Activated CD8-positive, alpha-beta memory T cell treated with anti-CD3 and anti-CD28 coated beads for 4 hours (primary cell): ENCODE results near the gene TRIM17.

Experiments used
- DNase-seq, 2 donors: peaks; one replicate each; pipeline ENCODE4 v3.0.0-alpha.2; 2020; ENCODE audit warnings: low read depth in 2 of 2

Gene TRIM17, protein sequence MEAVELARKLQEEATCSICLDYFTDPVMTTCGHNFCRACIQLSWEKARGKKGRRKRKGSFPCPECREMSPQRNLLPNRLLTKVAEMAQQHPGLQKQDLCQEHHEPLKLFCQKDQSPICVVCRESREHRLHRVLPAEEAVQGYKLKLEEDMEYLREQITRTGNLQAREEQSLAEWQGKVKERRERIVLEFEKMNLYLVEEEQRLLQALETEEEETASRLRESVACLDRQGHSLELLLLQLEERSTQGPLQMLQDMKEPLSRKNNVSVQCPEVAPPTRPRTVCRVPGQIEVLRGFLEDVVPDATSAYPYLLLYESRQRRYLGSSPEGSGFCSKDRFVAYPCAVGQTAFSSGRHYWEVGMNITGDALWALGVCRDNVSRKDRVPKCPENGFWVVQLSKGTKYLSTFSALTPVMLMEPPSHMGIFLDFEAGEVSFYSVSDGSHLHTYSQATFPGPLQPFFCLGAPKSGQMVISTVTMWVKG

DNA sequence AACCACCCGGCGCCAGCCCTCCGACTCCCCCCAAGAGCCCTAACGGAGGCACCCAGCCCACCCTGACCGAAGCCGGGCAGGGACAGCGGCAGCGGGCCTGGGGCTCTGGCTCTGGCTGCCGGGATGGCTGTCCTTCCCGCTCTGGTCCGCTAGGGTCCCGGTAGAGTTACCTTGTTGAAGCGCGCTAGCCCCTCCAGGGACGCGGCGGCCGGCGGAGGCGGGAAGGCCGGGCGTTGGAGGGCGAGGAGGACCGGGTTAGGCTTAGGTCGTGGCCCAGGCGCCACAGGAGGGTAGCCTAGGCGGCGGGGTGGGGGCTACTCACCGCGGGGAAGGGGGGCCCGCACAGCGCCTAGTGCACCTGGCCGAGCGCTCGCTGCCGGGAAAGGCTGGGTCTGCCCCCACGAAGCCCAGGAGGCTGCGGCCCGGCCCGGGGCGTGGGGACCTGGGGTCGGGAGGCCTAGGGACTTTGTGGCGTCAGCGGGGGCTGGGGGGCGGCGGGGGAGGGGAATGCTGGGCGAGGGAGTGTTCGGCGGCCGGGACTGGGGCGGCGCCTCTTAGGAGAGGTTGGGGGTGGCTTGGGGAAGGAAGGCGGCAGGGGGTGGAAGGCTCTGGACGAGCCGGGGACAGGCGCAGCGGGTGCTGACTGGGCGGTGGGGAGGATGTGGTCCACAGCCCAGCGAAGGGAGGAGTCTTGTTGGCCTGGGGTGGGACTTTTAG, at the start of gene TRIM17:
TSS of gene TRIM17 (minus strand) at position 645 of the 717 bp plus-strand sequence. CDS start 1,789 bp downstream, outside the sequence.
- DNase-seq: no peak

DNA sequence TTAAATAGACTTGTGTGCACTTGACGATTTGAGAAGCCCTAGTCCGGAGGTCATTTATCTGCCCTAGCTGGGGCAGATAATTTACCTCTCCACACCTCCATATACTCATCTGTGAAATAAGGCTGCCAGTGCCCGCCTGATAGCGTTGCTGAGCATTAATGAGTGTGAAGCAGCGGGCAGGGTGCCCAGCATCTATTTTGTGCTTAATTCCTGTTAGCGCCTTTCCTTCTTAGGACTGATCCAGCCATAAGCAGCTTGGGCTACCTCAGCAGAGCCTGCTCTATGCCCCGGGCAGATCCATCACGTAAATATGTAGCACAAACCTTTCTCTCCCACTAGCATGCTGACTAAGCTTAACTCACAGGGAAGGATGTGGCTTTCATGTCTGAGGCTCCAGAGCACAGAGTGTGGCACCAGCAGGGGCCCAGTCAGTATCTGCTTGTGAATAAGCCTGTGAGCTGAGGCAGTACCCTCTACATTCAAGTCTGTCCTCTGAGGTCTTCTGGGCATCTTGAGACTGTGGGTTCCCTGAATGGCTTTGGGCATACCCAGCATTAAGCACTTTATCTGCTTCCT, 49.0 kb upstream of the TRIM17 start:
- no peak for DNase-seq

DNA sequence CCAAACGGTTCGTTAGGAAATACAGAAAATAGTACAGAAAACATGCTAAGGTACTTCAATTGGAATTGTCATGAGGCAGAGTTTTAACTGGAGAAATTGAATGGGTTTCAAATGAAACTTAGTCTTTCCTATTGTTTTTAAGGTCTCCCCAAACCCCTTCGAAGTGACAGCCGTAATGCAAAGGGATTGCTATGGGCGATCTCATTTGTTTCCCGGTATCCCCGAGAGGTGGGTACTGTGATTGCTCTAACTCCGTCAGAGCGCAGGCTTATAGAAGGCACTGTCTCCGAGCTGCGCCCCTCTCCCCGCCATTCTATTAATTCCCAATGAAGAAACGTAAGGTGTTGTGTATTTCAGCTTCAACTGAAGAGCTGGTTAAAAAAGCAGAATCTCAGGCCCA, 48.5 kb upstream of the TRIM17 start:
- DNase-seq: no peak

DNA sequence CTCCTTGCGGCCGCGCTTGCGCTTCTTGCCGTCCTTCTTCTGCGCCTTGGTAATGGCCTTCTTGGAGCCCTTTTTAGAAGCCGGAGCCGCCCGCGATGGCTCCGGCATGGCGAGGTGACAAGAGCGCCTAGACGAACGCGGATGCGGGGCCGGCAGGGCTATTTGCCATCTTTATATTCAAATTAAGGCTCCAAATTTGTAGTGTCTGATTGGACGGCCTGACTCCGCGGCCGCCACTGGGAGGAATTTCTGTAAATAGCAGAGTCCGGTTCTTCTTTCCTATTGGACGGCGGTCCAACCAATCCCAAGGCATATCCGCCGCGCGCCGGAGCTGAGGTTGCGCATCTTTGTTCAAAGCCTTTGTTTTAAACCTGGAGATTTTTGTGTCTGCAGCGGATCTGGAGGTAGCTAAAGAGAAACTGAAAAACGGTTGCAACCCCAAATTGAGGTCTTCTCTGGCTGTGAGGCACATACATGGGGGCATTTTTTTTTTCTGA, 47.9 kb upstream of the TRIM17 start:
- peak; percentile 69 to 73 for DNase-seq

DNA sequence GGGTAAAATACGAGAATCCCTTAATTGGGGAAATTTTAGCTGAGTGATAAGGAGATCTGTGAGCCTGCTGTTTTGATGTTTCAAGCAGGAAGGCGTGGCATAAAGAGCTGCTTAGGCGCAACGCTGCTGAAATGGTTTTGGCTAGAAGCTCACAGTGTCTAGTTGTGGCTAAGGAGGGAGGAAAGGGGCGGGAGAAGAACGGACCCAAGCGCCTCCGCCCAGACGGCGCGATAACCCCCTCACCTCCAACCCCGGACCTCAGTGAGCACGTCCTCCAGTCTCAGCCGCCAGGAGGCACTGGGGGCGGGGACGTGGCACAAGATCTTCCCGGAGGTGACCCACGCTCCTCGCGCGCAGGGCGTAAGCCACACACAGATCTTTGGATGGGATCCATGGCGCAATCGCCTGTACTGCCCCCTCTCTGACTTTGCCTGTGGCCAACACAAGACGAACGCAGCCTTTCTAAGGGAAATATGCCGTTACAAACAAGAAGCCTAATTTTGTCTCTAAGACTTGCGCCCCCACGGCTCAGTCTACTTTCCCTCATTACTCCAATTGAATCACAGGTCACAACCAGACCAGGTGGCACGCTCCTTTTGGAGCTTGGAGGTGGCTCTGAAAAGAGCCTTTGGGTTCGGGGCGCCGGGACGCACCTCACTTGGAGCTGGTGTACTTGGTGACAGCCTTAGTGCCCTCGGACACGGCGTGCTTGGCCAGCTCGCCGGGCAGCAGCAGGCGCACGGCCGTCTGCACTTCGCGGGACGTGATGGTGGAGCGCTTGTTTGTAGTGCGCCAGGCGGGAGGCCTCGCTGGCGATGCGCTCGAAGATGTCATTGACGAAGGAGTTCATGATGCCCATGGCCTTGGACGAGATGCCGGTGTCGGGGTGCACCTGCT, 47.1 kb upstream of the TRIM17 start:
- DNase-seq: no peak

DNA sequence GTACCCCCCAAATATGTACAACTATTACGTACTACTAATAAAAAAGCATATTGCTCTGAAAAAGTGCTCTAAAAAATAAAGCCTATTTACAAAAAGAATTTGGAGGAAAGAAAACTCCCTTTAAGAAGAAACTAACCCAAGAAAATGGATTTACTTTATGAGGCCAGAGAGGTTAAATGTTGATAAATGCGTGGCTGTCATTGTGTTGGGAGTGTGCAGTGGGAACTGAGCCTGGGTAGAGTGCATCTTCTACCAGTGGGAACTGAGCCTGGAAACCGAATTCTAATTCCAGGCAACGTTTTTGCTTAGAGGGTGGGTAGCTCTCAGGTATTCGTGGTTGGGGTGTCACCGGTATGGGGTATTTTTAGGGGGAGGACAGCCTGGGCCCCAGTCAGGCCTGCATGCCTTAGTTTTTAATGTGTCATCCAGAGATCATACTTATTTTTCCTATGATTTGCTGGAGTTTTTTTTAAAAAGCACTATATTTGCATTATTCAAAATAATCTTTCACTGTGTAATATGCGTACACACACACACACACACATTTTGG, 46.4 kb upstream of the TRIM17 start:
- no peak for DNase-seq

DNA sequence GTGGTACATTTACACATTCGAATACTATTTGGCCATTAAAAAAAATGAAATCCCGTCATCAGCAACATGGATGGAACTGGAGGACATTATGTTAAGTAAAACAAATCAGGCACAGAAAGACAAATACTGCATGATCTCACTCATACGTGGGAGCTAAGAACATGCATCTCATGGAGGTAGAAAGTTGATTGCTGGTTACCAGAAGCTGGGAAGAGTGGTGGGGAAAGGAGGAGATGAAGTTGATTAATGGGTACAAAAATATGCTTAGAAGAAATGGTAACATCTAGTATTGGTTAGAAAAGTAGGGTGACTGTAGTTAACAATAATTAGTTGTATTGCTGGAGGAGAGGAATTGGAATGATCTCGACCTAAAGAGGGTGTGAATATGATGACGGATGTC, 45.9 kb upstream of the TRIM17 start:
- DNase-seq: no peak

DNA sequence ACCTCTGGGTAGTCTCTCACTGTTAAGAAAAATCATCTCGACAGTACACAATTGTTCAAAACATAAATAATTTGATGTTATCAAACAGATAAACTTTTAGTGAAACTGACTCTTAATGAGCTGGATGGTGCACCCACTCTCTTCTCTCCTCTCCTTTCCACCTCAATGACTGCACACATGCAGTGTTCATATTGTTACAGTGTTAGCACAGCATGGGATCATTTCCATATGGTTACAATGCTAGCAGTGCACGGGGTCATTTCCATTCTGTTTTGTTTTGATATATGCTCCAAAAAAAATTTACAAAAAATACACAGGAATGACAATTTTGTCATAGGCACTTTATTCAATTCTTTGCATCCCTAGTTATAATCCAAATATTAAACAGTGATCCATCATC, 44.2 kb upstream of the TRIM17 start:
- DNase-seq: no peak

DNA sequence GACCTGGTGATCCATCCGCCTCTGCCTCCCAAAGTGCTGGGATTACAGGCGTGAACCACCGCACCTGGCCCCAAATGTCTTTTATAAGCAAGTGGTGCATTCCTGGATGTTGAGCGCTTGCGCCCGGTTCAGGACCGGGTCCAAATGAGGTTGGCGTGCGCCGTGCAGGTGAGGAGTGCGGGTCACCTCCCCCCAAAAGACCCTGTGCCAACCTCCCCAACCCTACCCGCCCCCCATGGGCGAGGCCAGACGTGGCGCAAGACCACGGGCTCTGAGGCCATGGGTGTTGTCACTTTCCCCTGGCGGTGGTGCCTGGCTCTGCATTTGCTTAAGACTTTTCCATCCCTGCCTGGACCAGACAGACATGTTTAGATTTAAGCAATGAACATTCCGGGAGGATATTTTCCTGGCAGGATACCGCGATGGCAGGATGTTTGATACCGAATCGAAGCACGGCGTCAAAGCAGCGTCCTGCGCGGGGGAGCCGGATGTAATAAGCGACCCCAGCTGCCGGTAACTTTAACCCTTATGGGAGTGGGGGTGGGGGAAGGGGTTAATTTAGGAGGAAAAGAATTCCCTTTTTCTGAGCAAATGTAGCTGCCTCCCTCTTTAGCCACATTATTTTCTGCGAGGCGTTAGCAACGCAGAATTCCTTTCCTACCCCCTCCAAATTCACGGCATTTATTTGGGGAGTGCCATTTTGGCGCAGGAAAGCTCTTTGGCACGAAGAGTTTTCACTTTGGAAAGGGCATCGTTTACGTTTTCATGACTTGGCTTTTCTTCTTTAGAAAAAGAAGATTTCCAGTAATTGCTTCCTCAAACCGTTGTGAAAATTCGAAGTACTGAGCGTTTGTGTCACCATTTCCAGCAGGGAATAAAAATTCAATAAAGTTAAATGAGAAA, 42.7 kb upstream of the TRIM17 start:
- DNase-seq: no peak

DNA sequence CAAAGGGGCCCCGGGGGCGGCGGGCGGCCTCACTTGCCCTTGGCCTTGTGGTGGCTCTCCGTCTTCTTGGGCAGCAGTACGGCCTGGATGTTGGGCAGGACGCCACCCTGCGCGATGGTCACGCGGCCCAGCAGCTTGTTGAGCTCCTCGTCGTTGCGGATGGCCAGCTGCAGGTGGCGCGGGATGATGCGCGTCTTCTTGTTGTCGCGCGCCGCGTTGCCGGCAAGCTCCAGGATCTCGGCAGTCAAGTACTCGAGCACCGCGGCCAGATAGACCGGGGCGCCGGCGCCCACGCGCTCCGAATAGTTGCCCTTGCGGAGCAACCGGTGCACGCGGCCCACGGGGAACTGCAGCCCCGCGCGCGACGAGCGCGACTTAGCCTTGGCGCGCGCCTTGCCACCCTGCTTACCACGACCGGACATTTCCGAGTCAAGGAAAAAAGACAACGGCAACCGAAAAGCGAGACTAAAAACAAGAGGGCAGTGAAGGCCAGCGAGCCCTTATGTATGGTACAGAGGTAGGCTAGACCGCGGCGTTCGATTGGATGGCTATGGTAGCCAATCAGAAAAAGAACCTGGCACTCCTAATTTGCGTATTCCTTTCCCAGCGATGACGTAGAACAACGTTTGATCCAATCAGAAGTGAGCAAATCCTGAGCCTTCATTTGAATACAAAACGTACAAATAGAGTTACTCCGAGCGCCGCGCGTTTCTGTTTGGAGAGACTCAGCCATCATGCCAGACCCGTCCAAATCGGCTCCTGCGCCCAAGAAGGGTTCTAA, 40.9 kb upstream of the TRIM17 start:
- DNase-seq: peak; percentile 73

DNA sequence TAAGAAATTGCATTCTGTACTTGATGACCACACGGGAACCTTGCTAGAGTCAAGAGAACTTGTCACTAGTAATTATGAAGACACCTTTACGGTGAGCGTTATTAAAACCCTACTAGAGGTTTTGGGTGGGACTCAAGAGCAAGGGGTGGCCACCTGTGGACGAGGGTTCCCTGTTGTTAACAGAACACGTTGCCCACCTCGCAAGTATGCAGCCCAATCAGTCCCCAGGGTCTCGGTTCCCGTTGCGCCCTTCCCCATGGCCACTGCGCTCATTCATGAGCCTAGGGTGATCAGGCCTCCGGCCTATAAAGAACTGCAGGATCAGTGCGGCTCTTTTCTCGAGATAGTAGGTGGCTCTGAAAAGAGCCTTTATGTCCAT, 40.3 kb upstream of the TRIM17 start:
- DNase-seq: no peak

DNA sequence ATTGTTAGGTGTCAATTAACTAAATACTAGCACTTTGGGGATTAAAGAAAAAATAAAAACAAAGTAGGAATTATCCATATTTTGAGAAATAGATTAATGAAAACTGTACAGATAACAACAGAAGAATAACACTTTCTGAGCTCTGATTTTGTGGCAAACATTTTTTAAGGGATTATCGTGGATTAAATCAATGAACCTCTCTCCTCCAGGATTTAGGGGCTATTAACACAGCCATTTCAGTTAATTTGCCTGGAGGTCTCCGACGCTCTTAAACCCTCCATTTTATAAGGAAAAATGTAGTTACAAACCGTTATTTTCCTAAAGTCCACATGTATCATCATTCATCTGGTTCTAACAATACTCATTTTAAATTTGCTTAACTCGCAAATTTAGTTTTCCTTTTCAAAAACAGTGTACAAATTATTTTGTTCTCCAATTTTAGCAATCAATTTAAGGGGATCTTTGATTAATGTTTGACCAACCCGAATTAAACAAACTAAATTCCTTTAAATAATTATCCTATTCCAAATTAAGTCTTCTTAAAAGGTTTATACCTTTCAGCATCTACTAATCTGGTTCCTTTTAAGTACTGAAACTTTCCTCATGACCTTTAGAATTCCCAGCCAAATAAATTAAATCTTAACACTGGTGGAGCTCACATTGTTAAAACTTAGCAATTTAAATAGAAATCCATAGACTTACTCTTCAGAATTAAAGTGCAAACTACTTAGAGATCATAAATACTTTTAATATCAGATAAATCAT, 39.8 kb upstream of the TRIM17 start:
- DNase-seq: no peak

DNA sequence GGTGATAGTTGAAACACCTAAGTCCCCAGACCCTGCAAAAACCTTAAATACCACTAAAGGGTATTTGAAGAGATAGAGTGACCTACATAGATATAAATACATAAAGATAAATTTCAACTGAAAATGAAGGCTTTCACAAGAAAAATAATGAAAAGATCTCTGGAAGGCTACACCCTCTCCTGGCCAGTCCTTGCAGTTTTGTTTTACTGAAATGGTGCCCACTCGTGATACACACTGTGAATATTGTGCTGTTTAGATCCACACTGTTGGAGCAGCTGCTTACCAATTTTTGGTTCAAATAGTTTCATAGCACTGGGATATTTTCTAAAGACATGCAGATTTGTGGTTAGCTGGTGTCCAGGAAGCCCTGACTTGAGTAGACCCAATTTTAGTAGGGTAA, 39.1 kb upstream of the TRIM17 start:
- no peak for DNase-seq

DNA sequence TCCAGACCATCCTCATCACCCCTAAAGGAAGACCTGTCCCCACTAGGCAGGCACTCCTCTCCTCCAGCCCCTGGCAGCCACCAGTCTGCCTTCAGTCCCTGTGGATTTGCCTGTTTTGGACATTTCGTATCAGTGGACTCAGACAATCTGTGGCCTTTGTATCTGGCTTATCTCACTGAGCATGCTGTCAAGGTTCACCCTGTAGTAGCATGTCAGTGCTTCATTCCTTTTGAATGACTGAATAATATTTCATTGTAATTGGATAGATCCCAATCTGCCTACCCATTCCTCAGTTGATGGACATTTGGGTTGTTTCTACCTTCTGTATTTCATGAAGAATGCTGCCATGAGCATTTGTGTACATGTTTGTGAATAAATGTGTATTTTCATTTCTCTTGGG, 37.6 kb upstream of the TRIM17 start:
- DNase-seq: no peak

DNA sequence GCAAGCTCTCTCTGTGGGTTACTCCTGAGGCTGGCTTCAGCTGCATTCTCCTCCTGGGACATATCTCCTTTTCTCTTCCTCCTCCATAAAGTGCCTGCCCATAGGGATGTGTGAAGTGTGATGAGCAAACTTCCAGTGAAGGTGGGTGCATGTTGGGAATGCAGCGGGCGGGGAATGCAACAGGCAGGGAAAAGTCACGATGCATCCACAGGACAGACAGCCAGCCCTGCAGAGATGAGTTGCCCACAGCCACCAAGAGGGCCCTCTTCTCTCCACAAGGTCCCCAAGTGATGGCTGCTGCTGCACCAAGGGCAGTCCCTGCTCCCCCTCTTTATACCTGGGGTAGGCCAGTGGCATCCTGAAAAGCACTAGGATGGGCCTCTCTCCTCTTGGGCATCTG, 37.0 kb upstream of the TRIM17 start:
- DNase-seq: no peak

DNA sequence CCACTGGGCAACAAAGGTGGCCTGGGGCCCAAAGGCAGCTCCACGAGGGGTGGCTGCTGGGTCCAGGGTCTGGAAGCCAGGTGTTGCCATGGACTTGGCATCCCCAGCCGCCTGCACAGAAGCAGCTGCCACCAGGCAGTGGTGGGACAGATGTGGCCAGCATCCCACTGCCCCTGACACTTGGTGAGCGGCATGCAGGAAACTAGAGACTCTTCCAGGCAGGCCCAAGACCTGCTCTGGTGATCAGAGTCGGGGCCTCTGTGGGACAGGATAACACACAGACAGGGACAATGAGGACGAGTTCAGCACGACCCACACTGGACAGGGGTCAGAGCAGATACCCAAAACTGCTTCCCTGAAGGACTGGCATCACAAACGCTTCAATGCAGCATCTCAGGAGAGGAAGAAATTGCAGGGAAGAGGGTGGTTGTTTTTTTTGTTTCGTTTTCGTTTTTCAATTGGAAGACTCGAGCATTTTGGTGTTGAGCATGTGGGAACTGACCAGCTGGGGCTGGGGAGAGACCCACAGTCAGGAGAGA, 36.4 kb upstream of the TRIM17 start:
- no peak for DNase-seq

DNA sequence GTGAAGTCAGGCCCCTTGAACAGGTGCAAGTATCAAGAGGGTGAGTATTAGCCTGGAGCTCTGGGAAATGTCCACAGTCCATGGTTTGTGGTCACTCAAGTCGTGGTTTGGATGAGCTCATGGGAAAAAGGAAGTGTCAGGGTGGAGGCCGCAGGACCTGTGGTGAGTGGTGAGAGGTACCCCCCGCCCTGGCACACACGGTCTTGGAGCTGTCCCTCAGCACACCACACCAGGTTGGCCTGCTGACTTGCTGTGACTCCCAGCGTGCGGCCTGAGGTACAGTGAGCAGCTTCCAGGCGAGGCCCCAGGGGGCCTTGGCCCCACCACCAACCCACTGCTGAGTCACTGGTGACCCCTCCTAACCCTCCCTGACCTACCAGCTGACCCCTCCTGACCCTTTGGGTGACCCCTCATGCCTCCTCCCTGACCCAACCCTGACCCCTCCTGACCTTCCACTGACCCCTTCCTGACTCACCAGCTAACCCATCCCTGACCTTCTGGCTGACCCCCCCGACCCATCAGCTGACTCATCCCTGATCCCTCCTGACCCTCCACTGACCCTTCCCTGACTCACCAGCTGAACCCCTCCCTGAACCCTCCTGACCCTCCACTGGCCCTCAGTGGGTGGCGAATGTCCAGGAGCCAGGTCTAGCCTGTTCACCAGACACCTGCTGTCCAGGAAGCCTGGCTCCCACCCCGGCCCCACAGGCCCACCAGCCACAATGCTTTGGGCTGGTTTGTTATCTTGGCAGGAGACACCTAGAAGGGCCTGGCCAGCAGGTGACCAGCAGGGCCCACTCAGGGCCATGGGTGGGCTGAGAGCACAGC, 35.7 kb upstream of the TRIM17 start:
- no peak for DNase-seq

DNA sequence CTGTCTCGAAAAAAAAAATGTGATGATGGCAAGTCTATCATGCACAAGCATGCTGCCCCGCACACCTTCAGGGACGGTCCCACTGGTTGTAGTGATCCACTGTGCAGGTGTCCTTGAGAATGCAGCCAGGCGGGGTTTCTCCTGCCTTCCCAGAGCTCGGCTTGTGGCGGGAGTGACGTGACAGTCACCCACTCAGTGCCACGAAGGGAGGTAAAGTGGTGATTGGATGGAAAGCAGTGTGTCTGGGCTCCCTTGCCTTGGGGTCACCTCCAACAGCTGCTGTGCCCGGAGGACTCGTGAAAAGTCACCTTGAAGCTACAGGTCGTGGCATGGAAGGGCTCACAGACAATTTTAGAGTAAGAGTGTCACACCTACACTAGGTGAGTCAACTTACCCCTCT, 33.5 kb upstream of the TRIM17 start:
- DNase-seq: no peak
